ENCODE data around the gene OR1F1.
"Not testable (repeated sequence)": the region's sequence is repeated elsewhere in the genome, so short reads cannot be mapped to it uniquely, and the experiment has no call there.

The OR1F1 gene

GRCh38 chr16:3187798-3188674 is at the start of gene OR1F1:
OR1F1 (plus strand) TSS chr16:3188204.
- H3K27ac ChIP-seq, result peak within 1 kb of the TSS; percentile 86
- TF ChIP-seq, protein P1, sequence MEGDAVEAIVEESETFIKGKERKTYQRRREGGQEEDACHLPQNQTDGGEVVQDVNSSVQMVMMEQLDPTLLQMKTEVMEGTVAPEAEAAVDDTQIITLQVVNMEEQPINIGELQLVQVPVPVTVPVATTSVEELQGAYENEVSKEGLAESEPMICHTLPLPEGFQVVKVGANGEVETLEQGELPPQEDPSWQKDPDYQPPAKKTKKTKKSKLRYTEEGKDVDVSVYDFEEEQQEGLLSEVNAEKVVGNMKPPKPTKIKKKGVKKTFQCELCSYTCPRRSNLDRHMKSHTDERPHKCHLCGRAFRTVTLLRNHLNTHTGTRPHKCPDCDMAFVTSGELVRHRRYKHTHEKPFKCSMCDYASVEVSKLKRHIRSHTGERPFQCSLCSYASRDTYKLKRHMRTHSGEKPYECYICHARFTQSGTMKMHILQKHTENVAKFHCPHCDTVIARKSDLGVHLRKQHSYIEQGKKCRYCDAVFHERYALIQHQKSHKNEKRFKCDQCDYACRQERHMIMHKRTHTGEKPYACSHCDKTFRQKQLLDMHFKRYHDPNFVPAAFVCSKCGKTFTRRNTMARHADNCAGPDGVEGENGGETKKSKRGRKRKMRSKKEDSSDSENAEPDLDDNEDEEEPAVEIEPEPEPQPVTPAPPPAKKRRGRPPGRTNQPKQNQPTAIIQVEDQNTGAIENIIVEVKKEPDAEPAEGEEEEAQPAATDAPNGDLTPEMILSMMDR (IDR thresholded peaks at IDR 0.05), result no peak
- no peak for TF ChIP-seq ZFX (IDR thresholded peaks at IDR 0.05; ENCODE audit: borderline replicate concordance)

DNA sequence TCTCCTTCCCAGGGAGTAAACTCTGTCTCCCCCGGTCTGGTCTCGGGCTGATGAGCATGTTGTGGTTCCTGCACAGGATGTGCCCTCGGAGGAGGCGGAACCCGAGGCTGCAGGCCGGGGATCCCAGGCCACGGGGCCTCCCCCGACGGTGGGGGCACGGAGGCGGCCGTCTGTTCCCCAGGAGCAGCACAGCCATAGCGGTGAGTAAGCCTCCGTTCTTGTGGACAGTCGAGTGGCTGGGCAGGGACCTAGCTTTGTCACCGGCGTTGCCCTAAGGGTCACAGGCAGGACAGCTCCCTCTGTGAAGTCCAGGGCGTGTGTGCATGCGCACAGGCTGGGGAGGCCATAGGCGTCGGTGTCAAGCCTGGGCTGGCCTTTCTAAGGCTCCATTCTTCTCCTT is 49.7 kb upstream of the OR1F1 start:
- no peak overlapping the region for H3K27ac ChIP-seq

DNA sequence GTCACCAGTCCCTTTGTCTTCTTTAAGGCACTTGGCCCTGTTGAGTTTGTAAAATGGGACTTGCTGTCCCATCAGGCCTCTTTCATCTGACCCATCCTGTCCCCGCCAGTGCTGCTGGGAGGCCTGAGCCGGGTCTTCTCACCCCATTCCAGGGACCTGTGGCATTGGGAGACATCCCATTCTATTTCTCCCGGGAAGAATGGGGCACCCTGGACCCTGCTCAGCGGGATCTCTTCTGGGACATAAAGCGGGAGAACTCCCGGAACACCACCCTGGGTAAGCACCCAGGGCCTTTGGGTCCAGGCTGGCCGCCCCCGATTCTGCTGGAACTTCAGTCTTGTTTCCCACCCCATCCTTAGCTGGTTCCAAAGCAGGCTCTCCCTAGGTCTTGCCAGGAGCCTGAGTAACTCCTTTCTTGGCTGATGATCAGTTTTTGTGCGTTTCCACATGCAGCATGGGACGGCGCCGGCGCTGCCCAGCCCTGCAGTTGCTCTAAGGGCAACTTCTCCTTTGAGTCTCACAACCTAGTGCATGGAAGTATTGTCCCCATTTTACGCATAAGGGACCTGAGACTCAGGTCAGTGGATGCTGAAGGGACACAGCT is 49.1 kb upstream of the OR1F1 start:
- TF ChIP-seq, protein P1 (IDR thresholded peaks at IDR 0.05), result no peak
- no peak for TF ChIP-seq ZFX (IDR thresholded peaks at IDR 0.05; ENCODE audit: borderline replicate concordance)
- H3K27ac ChIP-seq, result no peak overlapping the region

More for the DNA sequence above, 49.7 kb upstream of the OR1F1 start:
- TF ChIP-seq, protein P1 (IDR thresholded peaks at IDR 0.05), result no peak
- TF ChIP-seq ZFX (IDR thresholded peaks at IDR 0.05; ENCODE audit: borderline replicate concordance), result no peak

- H3K27ac ChIP-seq, result not testable (repeated sequence)
Measured at GRCh38 chr16:3139561-3139960, 48.4 kb upstream of the OR1F1 start.

GRCh38 chr16:3140603-3141427 is 47.2 kb upstream of the OR1F1 start:
- H3K27ac ChIP-seq, result no peak overlapping the region
- TF ChIP-seq, protein P1 (IDR thresholded peaks at IDR 0.05), result no peak
- TF ChIP-seq ZFX (IDR thresholded peaks at IDR 0.05; ENCODE audit: borderline replicate concordance), result no peak

DNA sequence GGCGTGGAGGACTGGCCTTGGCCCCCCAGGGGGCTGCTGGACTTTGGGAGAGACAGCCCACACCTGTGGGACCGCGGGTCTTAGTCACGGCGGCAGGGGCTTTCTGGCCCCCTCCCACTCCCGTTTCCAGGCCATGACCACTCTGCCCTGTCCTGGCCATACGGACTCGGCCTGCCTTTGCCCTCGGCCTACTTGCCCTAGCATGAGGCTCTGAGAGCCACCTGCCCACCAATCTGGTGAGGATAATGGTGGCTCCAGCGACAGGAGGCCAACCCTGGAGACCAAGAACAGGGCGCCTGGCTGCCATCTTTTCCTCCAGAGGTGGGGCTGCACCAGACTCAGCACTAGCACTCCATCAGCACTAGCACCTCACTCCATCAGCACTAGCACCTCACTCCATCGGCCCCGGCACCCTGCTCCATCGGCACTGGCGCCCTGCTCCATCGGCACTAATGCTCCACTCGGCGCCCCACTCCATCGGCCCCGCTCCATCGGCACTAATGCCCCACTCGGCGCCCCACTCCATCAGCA is 46.2 kb upstream of the OR1F1 start:
- no peak overlapping the region for H3K27ac ChIP-seq
- TF ChIP-seq, protein P1 (IDR thresholded peaks at IDR 0.05), result no peak
- TF ChIP-seq ZFX (IDR thresholded peaks at IDR 0.05; ENCODE audit: borderline replicate concordance), result no peak

GRCh38 chr16:3142327-3142726 is 45.7 kb upstream of the OR1F1 start:
- no peak overlapping the region for H3K27ac ChIP-seq
- TF ChIP-seq, protein P1 (IDR thresholded peaks at IDR 0.05), result no peak
- no peak for TF ChIP-seq ZFX (IDR thresholded peaks at IDR 0.05; ENCODE audit: borderline replicate concordance)
